Measurements from ENCODE around the gene SPAG6.

GRCh38 chr10:22323538-22324305 lies 21.6 kb upstream of the SPAG6 start:
- TF ChIP-seq CTCF (IDR thresholded peaks at IDR 0.05) (no peak), EP300 (IDR thresholded peaks at IDR 0.05) (no peak)

Data from tibial nerve (tissue), 4 donors.